22Rv1 (cell line): Measurements from ENCODE around the gene PIGZ.

Source experiments
- CTCF ChIP-seq: fragments of 450-650 bp; IDR thresholded peaks from 2 replicates; pipeline ENCODE4 v1.5.1; 2017; ENCODE audit warnings: mild to moderate bottlenecking
- ZFX ChIP-seq: fragments of 450-650 bp; IDR thresholded peaks from 2 replicates; pipeline ENCODE4 v1.6.1; 2017; ENCODE audit warnings: antibody characterized with exemption, borderline replicate concordance

DNA sequence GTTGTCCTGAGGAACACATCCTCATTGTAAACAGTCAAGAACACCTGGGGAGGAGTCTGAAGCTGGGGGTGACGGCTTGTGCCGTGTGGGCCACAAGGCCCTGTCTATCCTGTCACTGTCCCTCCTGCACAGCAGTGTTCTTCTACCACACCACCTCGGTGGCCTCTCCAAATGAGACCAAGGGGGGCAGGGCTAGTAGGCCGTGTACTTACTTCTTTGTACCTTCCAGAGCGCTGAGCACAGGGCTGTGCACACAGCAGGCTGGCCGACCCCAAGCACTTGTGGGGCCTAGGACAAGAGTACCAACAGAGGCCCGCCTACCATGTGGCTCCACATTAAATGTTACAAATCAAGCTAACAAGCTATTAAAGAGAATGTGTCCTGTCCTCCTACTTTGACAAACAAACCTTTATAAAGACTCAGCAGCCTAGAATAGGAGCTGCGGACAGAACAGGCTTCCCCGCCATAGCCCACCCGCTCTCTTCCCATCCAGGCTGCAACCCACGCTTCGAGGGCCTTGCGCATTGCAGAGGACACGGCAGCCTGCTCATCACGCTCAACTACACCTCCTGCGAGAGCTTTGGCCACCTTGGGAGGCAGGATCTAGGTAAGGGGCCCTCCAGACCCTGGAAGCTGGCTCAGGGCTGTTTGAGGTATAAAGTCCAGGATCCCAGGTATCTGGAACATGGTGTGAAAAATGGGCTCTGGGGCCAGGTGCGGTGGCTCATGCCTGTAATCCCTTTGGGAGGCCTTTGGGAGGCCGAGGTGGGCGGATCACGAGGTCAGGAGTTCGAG, 30.5 kb upstream of the PIGZ start:
- TF ChIP-seq CTCF (no peak), ZFX (no peak)
